Mesendoderm (in vitro differentiated cells): ENCODE results near the gene PRLH.

ENCODE experiments used
- DNase-seq: peaks from one replicate; pipeline ENCODE4 v3.0.0; 2013
- H2AK5ac ChIP-seq: 2 replicates; pipeline ENCODE4 v1.6.1; 2013; ENCODE audit warnings: low read length, inconsistent platforms
- H2BK120ac ChIP-seq: 2 replicates; pipeline ENCODE4 v1.6.1; 2013; ENCODE audit warnings: low read depth, mild to moderate bottlenecking, low read length, moderate library complexity, mixed read lengths
- H2BK15ac ChIP-seq: replicated peaks from 2 replicates; pipeline ENCODE4 v1.6.1; 2013; ENCODE audit warnings: low read depth, mild to moderate bottlenecking, moderate library complexity
- H2BK5ac ChIP-seq: 2 replicates; pipeline ENCODE4 v1.6.1; 2013; ENCODE audit warnings: low read length, inconsistent platforms
- H3K18ac ChIP-seq: 2 replicates; pipeline ENCODE4 v1.6.1; 2013; ENCODE audit warnings: mild to moderate bottlenecking, low read length, mixed read lengths
- H3K23ac ChIP-seq: one replicate; pipeline ENCODE4 v1.6.1; 2013; ENCODE audit warnings: low read length
- H3K27ac ChIP-seq: 2 replicates; pipeline ENCODE4 v1.5.1; 2013; ENCODE audit warnings: low read depth, mild to moderate bottlenecking, inconsistent platforms, low read length, moderate library complexity
- H3K27me3 ChIP-seq: 2 replicates; pipeline ENCODE4 v1.6.1; 2013; ENCODE audit warnings: low read length, control low read depth, mild to moderate bottlenecking, inconsistent platforms; ENCODE audit not compliant: insufficient read depth, poor library complexity
- H3K36me3 ChIP-seq: 2 replicates; pipeline ENCODE4 v1.6.1; 2013; ENCODE audit warnings: low read length, inconsistent platforms; ENCODE audit not compliant: control insufficient read depth, insufficient read depth
- H3K4ac ChIP-seq: one replicate; pipeline ENCODE4 v1.6.1; 2013; ENCODE audit warnings: low read depth, mild to moderate bottlenecking, low read length, moderate library complexity
- H3K4me1 ChIP-seq: 2 replicates; pipeline ENCODE4 v1.6.1; 2013; ENCODE audit warnings: low read depth, low read length, inconsistent platforms; ENCODE audit not compliant: control insufficient read depth
- H3K4me2 ChIP-seq: 2 replicates; pipeline ENCODE4 v1.6.1; 2013; ENCODE audit warnings: low read length
- H3K4me3 ChIP-seq: 2 replicates; pipeline ENCODE4 v1.5.1; 2013; ENCODE audit warnings: mild to moderate bottlenecking, low read length
- H3K56ac ChIP-seq: one replicate; pipeline ENCODE4 v1.6.1; 2013; ENCODE audit warnings: low read length
- H3K79me1 ChIP-seq: 2 replicates; pipeline ENCODE4 v1.6.1; 2013; ENCODE audit warnings: low read length, inconsistent platforms
- H3K79me2 ChIP-seq: 2 replicates; pipeline ENCODE4 v1.6.1; 2013; ENCODE audit warnings: mild to moderate bottlenecking, low read length; ENCODE audit not compliant: control insufficient read depth, insufficient read depth
- H3K9ac ChIP-seq: 2 replicates; pipeline ENCODE4 v1.6.1; 2013; ENCODE audit warnings: low read length, inconsistent platforms
- H4K5ac ChIP-seq: one replicate; pipeline ENCODE4 v1.6.1; 2013; ENCODE audit warnings: low read length
- H4K8ac ChIP-seq: one replicate; pipeline ENCODE4 v1.6.1; 2013; ENCODE audit warnings: low read depth, mild to moderate bottlenecking, control low read depth, low read length, moderate library complexity
- WGBS: extraction: QIAGEN DNeasy Blood & Tissue Kit; methylation state at CpG from one replicate; pipeline ENCODE4 v1.1.7; 2013; ENCODE audit warnings: low lambda C conversion rate, missing lambda C conversion rate; ENCODE audit not compliant: insufficient coverage; ENCODE audit errors: extremely low coverage; 5-methylcytosine and 5-hydroxymethylcytosine counted together

The PRLH gene

DNA sequence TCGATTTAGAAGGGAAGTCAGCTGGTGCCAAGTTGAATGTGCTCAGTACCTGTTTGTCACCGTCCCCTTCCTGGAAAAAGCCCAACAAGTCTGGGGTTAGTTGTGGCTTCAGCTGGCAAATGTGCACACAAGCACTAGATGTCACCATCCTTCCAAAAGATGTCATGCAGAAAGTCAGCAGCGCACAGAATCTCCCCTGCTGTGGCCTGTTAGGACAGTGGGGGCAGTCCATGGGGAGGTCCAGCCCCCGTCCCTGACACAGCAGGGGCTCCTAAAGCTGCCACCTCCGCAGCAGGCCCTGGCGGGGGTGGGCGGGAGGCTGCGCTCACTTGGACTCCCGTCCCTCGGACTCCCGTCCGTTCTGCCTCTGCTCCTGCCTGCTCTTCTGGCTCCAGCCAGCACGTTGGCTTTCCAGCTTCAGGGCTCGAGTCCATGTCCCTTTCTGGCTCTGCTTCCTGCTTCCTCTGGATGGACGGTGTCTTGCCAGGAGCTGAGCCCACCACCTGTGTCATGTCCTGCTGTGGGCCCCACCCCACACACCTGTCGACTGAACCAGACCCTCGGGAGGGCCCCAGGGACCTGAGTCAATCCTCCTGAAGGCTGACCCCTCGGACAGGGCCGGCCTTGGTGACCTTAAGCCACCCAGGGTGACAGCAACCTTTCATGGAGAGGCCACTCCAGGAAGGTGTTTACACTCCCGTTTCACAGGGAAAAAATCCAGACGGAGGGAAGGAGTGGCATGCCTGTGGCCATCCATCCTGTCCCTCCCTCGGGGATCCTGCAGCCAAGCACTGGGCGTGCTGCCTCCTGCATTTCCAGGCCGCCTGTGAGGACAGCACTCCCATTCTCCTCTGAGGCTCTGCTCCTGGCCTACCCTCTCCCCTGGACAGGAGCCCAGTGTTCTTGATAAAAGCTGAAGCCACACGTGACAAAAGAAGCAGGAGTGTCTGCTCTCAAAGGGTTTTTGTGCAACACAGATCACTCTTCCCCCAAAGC lies 15.7 kb downstream of the PRLH start:
- DNase-seq, result peak; percentile 84

DNA sequence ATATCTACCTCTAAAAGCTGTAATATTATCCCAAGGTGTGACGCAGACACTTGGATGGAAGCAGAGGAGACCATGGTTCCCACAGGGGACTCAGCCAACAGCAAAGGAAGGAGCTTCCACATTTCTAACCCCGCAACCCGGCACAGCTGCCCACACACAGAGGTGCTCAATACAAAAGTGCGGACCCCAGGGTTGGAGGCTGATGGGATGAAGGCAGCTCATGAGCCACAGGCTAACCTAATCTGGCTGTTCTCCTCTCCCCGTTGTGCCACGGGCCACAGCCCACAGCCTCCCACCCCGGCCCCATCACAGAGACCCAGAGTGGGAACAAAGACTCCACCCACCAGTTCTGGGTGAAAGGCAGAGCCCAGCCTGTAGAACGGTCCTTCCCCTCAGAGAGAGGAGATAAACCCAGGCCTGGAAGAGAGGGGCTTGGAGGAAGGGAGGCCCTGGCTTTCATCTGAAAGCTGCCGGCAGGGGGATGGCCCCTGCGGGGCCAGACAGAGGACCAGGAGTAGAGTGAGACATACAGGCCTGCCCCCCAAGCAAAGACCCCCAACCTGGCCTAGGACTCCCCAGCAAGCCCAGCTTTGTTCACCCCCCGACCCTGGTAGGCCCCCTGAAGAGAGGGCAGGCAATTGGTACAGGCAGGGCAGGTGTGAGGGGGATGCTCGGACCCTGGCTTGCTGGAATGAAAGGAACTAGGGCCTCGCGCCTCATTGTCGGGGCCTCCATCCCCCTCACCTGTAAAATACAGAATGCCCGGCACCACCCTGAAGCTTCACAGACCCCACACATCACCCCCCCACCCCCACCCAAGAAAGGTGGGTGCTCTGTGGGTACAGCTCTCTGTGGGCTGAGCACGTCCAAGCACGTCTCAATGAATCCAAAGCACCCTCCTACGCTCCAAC lies 17.3 kb downstream of the PRLH start:
- no peak for DNase-seq
- WGBS, result no CpG with 5 or more reads among the region's 19 CpGs
- peaks cover 17% of the 10 kb centered on the region for H3K4me1 ChIP-seq
- H2BK120ac ChIP-seq, result no peak overlapping the region
- no peak overlapping the region for H4K5ac ChIP-seq
- no peaks in the 10 kb centered on the region for H3K27me3 ChIP-seq
- H3K23ac ChIP-seq, result no peak overlapping the region
- H3K79me1 ChIP-seq, result peaks cover 1% of the 10 kb centered on the region
- H3K18ac ChIP-seq, result no peak overlapping the region
- no peak overlapping the region for H2BK15ac ChIP-seq
- H3K4me2 ChIP-seq, result no peak overlapping the region
- no peak overlapping the region for H3K4me3 ChIP-seq
- H2AK5ac ChIP-seq, result peak overlapping the region; percentile 22
- no peak overlapping the region for H2BK5ac ChIP-seq
- no peaks in the 10 kb centered on the region for H3K36me3 ChIP-seq
- H3K27ac ChIP-seq, result no peak overlapping the region
- H3K4ac ChIP-seq, result no peak overlapping the region
- H3K9ac ChIP-seq, result no peak overlapping the region
- no peak overlapping the region for H3K56ac ChIP-seq
- H4K8ac ChIP-seq, result no peak overlapping the region
- H3K79me2 ChIP-seq, result peaks cover 40% of the 10 kb centered on the region

More for the DNA sequence above, 15.7 kb downstream of the PRLH start:
- Histone ChIP-seq H3K79me1 (peaks cover 1% of the 10 kb centered on the region), H3K27ac (peak overlapping the region; percentile 5), H3K79me2 (peaks cover 26% of the 10 kb centered on the region), H3K4me3 (no peak overlapping the region), H3K4me1 (peaks cover 14% of the 10 kb centered on the region), H3K56ac (peak overlapping the region; percentile 86), H3K18ac (peak overlapping the region; percentile 20), H3K4me2 (no peak overlapping the region), H3K4ac (no peak overlapping the region), H2BK120ac (no peak overlapping the region), H4K5ac (no peak overlapping the region), H2BK5ac (peak overlapping the region; percentile 52), H2AK5ac (peak overlapping the region; percentile 75), H3K36me3 (peaks cover 2% of the 10 kb centered on the region), H3K9ac (peak overlapping the region; percentile 35), H3K23ac (no peak overlapping the region), H3K27me3 (no peaks in the 10 kb centered on the region), H2BK15ac (no peak overlapping the region), H4K8ac (no peak overlapping the region)
- no CpG with 5 or more reads among the region's 25 CpGs for WGBS

DNA sequence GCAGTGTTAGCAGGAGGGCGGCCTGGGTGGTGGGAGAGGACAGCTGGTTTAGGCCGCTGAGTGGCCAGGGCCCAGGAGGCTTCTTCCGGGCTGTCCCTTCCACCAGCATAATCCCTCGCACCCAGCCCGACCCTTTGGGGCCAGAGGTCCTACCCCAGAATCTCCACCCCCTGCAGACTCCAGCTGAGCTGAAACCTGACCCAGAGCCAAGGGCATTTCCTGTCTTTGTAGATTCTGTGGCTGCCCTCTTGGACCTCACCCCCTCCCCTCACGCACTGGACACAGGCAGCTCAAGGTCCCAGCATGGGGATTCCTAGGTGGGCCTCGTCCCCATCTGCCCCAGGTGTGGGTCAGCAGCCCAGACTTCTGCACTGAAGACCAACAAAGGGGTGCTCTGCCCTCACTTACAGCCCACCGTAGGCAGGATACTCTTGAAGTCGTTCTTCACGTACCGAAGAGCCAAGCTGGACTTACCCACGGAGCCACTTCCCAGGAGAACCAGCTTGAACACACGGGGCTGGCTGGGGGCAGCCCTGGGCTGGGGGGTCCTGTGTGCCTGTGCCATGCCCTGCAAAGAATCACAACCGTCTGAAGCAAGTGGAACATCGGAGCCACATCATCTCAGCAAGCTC lies 19.3 kb downstream of the PRLH start:
- H3K56ac ChIP-seq, result peak overlapping the region; percentile 45
- no peak for DNase-seq
- WGBS, result no CpG with 5 or more reads among the region's 15 CpGs
- H3K79me2 ChIP-seq, result peaks cover 53% of the 10 kb centered on the region
- no peak overlapping the region for H4K8ac ChIP-seq
- H3K23ac ChIP-seq, result peak overlapping the region; percentile 82
- peak overlapping the region; percentile 46 for H3K4ac ChIP-seq
- H4K5ac ChIP-seq, result no peak overlapping the region
- no peak overlapping the region for H3K4me2 ChIP-seq
- peak overlapping the region; percentile 12 for H3K18ac ChIP-seq
- peak overlapping the region; percentile 64 for H2AK5ac ChIP-seq
- no peaks in the 10 kb centered on the region for H3K27me3 ChIP-seq
- peak overlapping the region; percentile 3 for H3K9ac ChIP-seq
- H2BK15ac ChIP-seq, result no peak overlapping the region
- peaks cover 1% of the 10 kb centered on the region for H3K79me1 ChIP-seq
- no peak overlapping the region for H3K27ac ChIP-seq
- peak overlapping the region; percentile 87 for H2BK5ac ChIP-seq
- H2BK120ac ChIP-seq, result peak overlapping the region; percentile 6
- H3K36me3 ChIP-seq, result no peaks in the 10 kb centered on the region
- no peak overlapping the region for H3K4me3 ChIP-seq
- peaks cover 17% of the 10 kb centered on the region for H3K4me1 ChIP-seq

DNA sequence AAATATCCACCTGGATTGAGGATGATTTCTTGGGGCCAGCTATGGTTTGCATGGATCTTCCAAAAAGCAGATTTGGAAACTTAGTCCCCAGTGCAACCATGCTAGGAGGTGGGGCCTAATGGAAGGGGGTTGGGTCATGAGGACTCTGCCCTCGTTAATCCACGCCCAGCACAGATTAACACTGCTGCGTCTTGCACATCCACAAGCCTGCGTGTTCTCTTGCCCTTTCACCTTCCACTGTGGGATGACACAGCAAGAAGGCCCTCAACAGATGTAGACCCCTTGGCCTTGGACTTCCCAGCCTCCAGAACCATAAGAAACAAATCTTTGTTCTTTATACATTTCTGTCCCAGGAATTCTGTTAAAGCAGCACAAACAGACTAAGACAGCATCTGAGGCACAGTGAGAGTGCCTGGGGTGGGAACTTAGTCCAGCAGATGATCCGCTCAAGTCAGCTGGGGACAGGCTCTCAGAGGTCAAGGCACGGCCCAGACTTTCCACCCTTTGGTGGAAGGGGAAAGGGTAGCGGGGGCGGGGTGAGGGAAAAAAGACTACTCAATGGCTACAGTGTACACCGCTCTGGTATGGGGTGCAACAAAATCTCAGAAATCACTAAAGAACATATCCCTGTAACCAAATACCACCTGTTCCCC lies 21.8 kb downstream of the PRLH start:
- no peak for DNase-seq
- peaks cover 22% of the 10 kb centered on the region for H3K4me1 ChIP-seq
- no peak overlapping the region for H3K23ac ChIP-seq
- peaks cover 51% of the 10 kb centered on the region for H3K79me2 ChIP-seq
- H3K9ac ChIP-seq, result peak overlapping the region; percentile 58
- H2BK120ac ChIP-seq, result no peak overlapping the region
- peak overlapping the region; percentile 79 for H3K56ac ChIP-seq
- peak overlapping the region; percentile 1 for H3K27ac ChIP-seq
- H3K27me3 ChIP-seq, result no peaks in the 10 kb centered on the region
- no peaks in the 10 kb centered on the region for H3K36me3 ChIP-seq
- H3K18ac ChIP-seq, result no peak overlapping the region
- peak overlapping the region; percentile 34 for H3K4me3 ChIP-seq
- no CpG with 5 or more reads among the region's 9 CpGs for WGBS
- no peak overlapping the region for H4K5ac ChIP-seq
- peaks cover 5% of the 10 kb centered on the region for H3K79me1 ChIP-seq
- H3K4me2 ChIP-seq, result peak overlapping the region; percentile 8
- no peak overlapping the region for H2AK5ac ChIP-seq
- no peak overlapping the region for H3K4ac ChIP-seq
- H2BK5ac ChIP-seq, result no peak overlapping the region
- H4K8ac ChIP-seq, result no peak overlapping the region
- no peak overlapping the region for H2BK15ac ChIP-seq
